ENCODE results near the gene MPZL3.

MPZL3 gene

DNA sequence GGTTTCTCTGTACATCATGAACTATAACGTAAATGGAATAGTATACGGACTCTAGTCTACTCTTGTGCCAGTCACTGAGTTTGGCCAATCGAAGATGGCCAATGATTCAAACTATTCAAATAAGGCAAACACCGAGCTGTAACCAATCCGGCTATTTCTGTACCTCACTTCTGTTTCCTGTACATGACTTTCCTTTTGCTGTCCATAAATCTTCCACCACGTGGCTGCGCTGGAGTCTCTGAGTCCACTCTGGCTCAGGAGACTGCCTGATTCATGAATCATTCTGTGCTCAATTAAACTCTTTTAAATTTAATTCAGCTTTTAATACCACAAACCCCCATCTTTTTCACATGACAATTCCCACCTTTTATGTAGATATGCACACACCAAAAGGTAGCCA, 25.9 kb downstream of the MPZL3 start:
- TF ChIP-seq ZFX (IDR thresholded peaks at IDR 0.05; ENCODE audit: borderline replicate concordance), result no peak
- TF ChIP-seq, protein P1, sequence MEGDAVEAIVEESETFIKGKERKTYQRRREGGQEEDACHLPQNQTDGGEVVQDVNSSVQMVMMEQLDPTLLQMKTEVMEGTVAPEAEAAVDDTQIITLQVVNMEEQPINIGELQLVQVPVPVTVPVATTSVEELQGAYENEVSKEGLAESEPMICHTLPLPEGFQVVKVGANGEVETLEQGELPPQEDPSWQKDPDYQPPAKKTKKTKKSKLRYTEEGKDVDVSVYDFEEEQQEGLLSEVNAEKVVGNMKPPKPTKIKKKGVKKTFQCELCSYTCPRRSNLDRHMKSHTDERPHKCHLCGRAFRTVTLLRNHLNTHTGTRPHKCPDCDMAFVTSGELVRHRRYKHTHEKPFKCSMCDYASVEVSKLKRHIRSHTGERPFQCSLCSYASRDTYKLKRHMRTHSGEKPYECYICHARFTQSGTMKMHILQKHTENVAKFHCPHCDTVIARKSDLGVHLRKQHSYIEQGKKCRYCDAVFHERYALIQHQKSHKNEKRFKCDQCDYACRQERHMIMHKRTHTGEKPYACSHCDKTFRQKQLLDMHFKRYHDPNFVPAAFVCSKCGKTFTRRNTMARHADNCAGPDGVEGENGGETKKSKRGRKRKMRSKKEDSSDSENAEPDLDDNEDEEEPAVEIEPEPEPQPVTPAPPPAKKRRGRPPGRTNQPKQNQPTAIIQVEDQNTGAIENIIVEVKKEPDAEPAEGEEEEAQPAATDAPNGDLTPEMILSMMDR (IDR thresholded peaks at IDR 0.05), result no peak
- no peak overlapping the region for H3K27ac ChIP-seq

DNA sequence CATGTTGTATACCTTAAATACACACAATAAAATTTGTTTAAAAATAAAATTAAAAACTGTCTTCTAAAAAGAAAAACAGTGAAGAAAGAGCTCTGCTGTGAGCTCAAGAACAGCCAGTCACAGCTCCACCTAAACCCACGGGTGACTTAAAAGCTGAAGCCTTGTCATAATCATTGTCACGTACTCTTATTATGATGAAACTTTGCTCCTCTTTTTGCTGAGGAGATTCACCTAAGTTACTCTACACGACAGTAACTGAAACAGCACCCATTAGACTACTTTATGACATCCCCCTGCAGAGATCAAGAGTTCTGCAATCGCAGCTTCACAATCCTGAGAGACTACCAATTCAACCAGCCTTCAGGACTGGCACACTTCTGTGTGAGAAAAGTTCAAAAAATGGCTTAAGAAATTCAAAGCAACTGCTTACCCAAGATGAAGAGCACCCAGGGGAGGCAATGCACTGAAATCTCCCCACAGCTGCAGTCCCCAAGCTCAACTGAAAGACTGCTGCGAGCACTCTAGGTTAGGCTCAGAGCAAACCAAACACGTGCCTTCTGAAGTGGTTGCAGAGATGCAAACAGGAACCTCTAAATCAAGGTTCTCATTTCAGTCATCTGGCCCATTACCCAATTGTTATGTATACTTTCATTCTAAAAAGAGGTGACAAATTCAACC, 27.5 kb downstream of the MPZL3 start, which contains the start of gene JAML:
TSS of gene JAML (minus strand) at position 501 of the 678 bp plus-strand sequence. CDS start 10,145 bp downstream, outside the sequence.
- H3K27ac ChIP-seq, result no peak within 1 kb of the TSS
- TF ChIP-seq, protein P1 (IDR thresholded peaks at IDR 0.05), result no peak
- no peak for TF ChIP-seq ZFX (IDR thresholded peaks at IDR 0.05; ENCODE audit: borderline replicate concordance)

DNA sequence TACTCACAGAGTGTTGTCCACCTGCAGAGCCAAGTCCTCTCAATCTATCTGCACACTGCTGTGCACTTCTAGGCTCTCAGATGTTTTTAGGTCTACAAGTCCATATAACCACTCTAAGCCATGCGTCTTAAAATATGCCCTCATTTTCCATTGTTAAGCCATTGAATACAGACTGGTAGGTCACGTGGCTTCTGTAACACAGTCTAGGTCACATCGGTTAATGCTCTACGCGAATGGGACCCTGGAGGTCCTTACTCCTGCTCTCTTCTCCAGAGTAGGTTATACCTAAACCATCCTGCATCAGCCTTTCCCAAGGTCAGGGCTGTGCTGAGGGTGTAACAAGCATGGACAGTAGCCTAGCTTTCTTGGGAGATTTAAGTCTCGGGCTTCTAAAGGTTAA, 28.2 kb downstream of the MPZL3 start:
- no peak overlapping the region for H3K27ac ChIP-seq
- TF ChIP-seq ZFX (IDR thresholded peaks at IDR 0.05; ENCODE audit: borderline replicate concordance), result no peak
- TF ChIP-seq, protein P1 (IDR thresholded peaks at IDR 0.05), result no peak

DNA sequence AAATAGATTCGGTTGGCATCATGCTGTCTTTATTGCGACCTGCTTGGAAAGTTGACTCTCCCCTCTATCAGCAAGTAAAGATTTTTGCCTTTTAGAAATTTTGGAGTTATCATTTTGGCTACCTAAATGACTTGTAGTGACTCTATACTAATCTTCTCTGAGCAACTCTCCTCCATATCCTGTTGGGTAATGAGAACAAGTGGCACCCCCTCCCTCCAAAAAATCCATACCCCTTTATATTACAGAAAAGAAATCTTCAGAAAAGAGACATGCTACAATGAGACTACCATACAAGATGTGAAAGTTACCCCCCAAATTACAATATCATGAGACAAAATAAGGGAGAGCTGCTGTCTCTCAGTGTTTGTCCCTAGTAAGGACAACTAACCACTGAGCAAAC, 28.6 kb downstream of the MPZL3 start:
- no peak for TF ChIP-seq ZFX (IDR thresholded peaks at IDR 0.05; ENCODE audit: borderline replicate concordance)
- TF ChIP-seq, protein P1 (IDR thresholded peaks at IDR 0.05), result no peak
- no peak overlapping the region for H3K27ac ChIP-seq

DNA sequence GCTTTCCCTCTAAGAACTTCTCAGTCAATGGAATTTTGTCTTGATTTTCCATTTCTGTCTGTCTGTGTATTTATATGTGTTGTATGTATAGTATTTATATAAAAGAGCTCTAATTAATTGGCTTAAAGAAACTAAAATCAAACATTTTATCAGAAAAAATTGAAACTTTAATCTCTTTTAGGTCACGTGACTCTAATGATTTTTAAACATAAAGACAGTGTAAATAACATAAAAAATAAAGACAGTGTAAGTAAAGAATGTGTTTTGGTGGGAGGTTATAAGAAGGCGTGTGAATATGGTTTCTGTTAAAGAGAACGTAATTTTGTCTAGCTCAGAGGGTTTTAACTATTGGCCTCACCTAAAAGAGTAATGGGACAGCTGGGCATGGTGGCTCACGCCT, 29.7 kb downstream of the MPZL3 start:
- TF ChIP-seq ZFX (IDR thresholded peaks at IDR 0.05; ENCODE audit: borderline replicate concordance), result no peak
- TF ChIP-seq, protein P1 (IDR thresholded peaks at IDR 0.05), result no peak

DNA sequence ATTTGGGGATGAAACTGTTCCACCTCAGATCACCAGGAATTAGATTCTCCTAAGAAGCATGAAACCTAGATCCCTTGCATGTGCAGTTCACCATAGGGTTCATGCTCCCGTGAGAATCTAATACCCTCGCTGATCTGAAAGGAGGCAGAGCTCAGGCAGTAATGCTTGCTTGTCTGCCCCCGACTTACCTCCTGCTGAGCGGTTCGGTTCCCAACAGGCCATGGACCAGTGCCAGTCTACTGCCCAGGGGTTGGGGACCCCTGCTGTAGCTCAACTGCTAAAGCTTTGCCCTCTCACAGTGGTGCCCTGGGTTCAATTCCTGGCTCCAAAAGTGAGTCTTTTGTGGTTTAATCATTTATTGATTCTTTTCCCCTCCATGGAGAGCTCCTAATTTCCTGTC, 30.7 kb downstream of the MPZL3 start:
- no peak overlapping the region for H3K27ac ChIP-seq
- TF ChIP-seq, protein P1 (IDR thresholded peaks at IDR 0.05), result no peak
- TF ChIP-seq ZFX (IDR thresholded peaks at IDR 0.05; ENCODE audit: borderline replicate concordance), result no peak

More for the DNA sequence above, 29.7 kb downstream of the MPZL3 start:
- no peak overlapping the region for H3K27ac ChIP-seq

DNA sequence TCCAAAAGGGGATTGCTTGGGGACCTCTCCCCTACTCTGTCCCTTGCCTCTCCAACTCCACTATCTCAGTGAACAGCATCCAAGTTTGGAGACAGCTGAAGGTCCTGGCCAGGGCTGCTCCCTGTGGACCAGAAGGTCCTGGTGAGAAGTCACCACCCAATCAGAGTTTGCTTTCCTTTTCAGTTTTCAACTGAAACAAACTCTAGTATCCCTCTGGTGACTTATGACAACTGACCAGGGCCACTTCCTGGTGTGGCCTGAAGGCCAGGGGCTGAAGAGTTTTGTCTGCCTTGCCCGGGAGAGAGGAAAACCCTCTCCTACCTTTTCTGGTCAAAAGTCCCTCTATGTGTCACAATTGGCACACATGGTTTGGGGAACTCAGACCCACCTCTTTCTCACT, 32.4 kb downstream of the MPZL3 start:
- TF ChIP-seq, protein P1 (IDR thresholded peaks at IDR 0.05), result no peak
- TF ChIP-seq ZFX (IDR thresholded peaks at IDR 0.05; ENCODE audit: borderline replicate concordance), result no peak
- no peak overlapping the region for H3K27ac ChIP-seq
